Measurements from ENCODE around the gene KIAA1191. TPM values are rescaled to one million over a fixed set of nuclear protein-coding genes. Genes with fewer than 3 reads are reported as not detected.

The KIAA1191 gene
- total RNA-seq, 1 experiment from 2014 or later, result 99.0 TPM

DNA sequence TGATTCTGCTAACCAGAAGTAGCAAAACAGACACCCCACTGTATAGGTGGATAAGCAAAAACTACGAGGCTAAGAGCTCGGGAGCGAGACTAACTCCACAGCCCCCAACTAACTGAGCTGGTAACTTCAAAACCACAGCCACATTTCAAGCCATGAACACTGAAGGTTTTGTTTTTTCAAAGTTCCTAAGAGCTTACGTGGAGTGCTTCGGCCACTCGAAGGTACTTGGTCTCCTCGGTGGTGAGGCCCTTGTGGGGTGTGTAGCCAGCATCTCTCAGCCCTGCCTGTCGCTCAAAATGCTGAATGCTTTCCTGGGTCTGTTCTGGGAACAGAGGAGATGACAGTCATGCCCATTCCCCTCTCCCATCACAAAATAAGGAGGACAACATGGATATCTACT, 11.1 kb downstream of the KIAA1191 start:
- CTCF ChIA-PET, result no interaction called here
- H3K4me3 ChIP-seq (replicated peaks in 1 of 2; ENCODE audit: low read depth in 1 of 2, low read length in 2 of 2), result no peak overlapping the region
- no peak overlapping the region for H3K27ac ChIP-seq (ENCODE audit: low read depth, low read length)
- TF ChIP-seq POLR2A (IDR thresholded peaks at IDR 0.05; ENCODE audit: borderline replicate concordance, extremely low read depth, insufficient read depth, insufficient read length), result no peak
- no peak for TF ChIP-seq EGR1 (IDR thresholded peaks at IDR 0.05; ENCODE audit: low read depth)
- no peak for TF ChIP-seq EZH2phosphoT487 (IDR thresholded peaks at IDR 0.05; ENCODE audit: borderline replicate concordance)
- TF ChIP-seq SIN3A (IDR thresholded peaks at IDR 0.05; ENCODE audit: low read depth), result no peak
- TF ChIP-seq, protein P1, sequence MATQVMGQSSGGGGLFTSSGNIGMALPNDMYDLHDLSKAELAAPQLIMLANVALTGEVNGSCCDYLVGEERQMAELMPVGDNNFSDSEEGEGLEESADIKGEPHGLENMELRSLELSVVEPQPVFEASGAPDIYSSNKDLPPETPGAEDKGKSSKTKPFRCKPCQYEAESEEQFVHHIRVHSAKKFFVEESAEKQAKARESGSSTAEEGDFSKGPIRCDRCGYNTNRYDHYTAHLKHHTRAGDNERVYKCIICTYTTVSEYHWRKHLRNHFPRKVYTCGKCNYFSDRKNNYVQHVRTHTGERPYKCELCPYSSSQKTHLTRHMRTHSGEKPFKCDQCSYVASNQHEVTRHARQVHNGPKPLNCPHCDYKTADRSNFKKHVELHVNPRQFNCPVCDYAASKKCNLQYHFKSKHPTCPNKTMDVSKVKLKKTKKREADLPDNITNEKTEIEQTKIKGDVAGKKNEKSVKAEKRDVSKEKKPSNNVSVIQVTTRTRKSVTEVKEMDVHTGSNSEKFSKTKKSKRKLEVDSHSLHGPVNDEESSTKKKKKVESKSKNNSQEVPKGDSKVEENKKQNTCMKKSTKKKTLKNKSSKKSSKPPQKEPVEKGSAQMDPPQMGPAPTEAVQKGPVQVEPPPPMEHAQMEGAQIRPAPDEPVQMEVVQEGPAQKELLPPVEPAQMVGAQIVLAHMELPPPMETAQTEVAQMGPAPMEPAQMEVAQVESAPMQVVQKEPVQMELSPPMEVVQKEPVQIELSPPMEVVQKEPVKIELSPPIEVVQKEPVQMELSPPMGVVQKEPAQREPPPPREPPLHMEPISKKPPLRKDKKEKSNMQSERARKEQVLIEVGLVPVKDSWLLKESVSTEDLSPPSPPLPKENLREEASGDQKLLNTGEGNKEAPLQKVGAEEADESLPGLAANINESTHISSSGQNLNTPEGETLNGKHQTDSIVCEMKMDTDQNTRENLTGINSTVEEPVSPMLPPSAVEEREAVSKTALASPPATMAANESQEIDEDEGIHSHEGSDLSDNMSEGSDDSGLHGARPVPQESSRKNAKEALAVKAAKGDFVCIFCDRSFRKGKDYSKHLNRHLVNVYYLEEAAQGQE (IDR thresholded peaks at IDR 0.05; ENCODE audit: low read depth), result no peak
- no peak for TF ChIP-seq YY1 (IDR thresholded peaks at IDR 0.05; ENCODE audit: extremely low read depth, insufficient replicate concordance, low read depth, low read length)
- TF ChIP-seq, protein P2, sequence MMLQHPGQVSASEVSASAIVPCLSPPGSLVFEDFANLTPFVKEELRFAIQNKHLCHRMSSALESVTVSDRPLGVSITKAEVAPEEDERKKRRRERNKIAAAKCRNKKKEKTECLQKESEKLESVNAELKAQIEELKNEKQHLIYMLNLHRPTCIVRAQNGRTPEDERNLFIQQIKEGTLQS (IDR thresholded peaks at IDR 0.05), result no peak
- TF ChIP-seq CBX3 (IDR thresholded peaks at IDR 0.05; ENCODE audit: low read depth), result no peak
- TF ChIP-seq FOSL1 (IDR thresholded peaks at IDR 0.05; ENCODE audit: low read depth), result no peak
- H3K9me2 ChIP-seq (ENCODE audit: insufficient read depth), result no peaks in the 10 kb centered on the region
- H3K4me2 ChIP-seq (ENCODE audit: low read length), result no peak overlapping the region
- POLR2A ChIA-PET, result no interaction called here
- DNase-seq (ENCODE audit: low read depth, low spot score) (no peak), ATAC-seq (no peak)
- no peaks in the 10 kb centered on the region for H3K4me1 ChIP-seq (ENCODE audit: control insufficient read depth in 1 of 2, insufficient read depth in 2 of 2, low read length in 2 of 2)
- BruUV-seq (replicated peaks), result no TSS peak
- H3K36me3 ChIP-seq (ENCODE audit: control insufficient read depth in 1 of 2, insufficient read depth in 2 of 2, low read length in 2 of 2), result peaks cover 54 to 66% of the 10 kb centered on the region in 2 experiments
- peaks cover 50% of the 10 kb centered on the region; the same call in 1 of the 2 replicates for H3K79me2 ChIP-seq (ENCODE audit: insufficient read depth, low read length)
- no peaks in the 10 kb centered on the region for H4K20me1 ChIP-seq (ENCODE audit: insufficient read depth)
- intact Hi-C loops (cut with micrococcal nuclease), result no loop called here
- no peak overlapping the region for H3K9ac ChIP-seq (ENCODE audit: low read length)
- RAD21 ChIA-PET (ENCODE audit: low non-redundant PET in 1 of 2, low total read pairs in 2 of 2, uncharacterized antibody in 2 of 2, unreplicated experiment in 2 of 2), result no interaction called here
- no peak overlapping the region for H2AFZ ChIP-seq (ENCODE audit: low read depth, low read length, poor library complexity, severe bottlenecking)
- H3K9me3 ChIP-seq (ENCODE audit: control insufficient read depth in 1 of 2, insufficient read depth in 1 of 2, low read depth in 1 of 2, low read length in 2 of 2), result no peaks in the 10 kb centered on the region
- H3K27me3 ChIP-seq (ENCODE audit: insufficient read depth, low read length), result no peaks in the 10 kb centered on the region
